GM21528 (cell line): Measurements from ENCODE around the gene RHBDD1.

Source experiments
- ATAC-seq: cut with Tn5 transposase; IDR thresholded peaks from one replicate; pipeline ENCODE4 v1.9.1; 2021; ENCODE audit warnings: mild to moderate bottlenecking, moderate library complexity; ENCODE audit not compliant: unreplicated experiment, low FRiP score

The RHBDD1 gene, protein sequence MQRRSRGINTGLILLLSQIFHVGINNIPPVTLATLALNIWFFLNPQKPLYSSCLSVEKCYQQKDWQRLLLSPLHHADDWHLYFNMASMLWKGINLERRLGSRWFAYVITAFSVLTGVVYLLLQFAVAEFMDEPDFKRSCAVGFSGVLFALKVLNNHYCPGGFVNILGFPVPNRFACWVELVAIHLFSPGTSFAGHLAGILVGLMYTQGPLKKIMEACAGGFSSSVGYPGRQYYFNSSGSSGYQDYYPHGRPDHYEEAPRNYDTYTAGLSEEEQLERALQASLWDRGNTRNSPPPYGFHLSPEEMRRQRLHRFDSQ

DNA sequence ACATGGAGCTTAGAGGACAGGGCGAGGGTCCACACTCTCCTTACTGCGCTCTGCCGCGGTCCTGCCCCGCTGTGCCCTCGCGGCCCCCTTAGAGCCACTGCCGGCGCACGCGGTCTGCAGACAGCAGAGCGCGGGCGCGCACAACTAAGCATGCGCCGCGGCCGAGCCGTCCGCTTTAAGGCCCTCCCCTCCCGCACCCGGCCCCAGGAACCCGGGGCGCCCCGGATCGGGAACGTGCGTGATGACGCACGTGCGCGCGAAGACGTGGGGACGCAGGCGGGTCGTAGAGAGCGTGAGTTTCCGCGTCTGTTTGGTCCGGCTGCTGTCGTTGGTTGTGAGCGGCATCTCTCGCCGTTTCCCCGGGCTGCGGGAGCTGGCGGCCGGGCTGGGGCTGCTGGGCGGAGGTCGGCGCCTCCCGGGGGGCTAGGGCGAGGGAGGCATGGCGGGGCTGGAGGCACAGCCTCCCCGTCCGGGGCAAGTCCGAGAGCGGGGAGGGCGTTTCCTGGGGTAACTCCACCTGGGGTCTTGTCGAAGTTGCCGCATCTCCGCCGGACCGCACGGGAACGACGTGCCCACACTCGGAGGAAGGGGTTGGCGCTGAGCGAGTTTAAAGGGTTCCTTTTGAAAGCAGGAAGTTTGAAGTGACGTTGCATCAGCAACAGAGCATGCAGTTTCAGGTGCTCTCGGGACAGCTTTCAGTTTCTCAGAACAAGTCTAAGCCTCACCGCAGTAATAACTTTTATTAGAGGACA is at the start of gene RHBDD1:
TSS of gene RHBDD1 (plus strand) at position 259 of the 752 bp plus-strand sequence. CDS start 28,640 bp downstream, outside the sequence.
- peak; percentile 87 for ATAC-seq

- ATAC-seq, result no peak
Observed at GRCh38 chr2:226788064-226788463, 47.8 kb upstream of the RHBDD1 start.

DNA sequence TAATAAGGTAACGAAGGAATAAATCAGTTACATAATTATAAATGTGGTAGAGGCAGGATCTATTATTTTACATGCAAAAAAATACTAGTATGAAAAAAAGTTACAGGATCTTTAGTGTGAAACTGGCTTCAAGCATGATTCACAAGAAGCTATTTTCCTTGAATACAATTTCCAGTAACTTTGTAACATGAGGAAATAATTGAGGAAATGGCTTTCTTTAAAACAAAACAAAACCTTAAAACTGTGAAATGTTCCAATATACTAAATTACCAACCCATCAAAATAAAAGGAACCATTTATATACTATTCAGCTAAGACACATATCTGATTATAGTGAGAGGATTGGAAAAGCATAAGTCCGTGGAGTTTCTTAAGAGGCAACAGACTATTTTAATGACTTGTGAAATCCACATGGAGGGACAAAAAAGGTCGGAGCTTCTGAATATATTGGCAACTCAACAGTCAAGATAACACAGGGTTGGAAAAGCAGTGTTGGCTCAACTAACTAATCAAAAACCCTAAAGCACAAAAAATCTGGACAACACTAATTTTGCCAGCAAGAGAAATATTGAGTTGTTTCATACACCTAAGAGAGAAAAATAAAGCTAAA is 46.9 kb upstream of the RHBDD1 start:
- no peak for ATAC-seq

GRCh38 chr2:226790011-226790410 is 45.8 kb upstream of the RHBDD1 start:
- ATAC-seq, result no peak

DNA sequence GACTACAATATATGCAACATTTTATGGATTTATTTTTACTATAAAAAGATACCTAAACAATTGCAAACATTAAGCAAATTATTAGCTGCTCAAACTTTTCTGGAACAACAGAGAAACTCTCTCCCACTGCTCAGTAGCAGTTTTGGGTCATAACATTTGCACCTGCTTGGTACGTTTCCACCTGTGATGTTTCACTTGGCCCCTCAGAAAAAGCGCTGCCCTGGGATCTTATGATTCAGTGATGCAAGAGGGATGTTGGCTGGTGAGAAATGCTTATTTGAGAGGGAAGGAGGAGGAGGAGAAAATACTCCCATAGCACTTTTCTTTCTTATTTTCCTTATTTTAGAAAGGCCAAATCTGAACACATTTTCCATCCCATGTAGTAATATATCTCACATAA is 45.4 kb upstream of the RHBDD1 start:
- ATAC-seq, result no peak

DNA sequence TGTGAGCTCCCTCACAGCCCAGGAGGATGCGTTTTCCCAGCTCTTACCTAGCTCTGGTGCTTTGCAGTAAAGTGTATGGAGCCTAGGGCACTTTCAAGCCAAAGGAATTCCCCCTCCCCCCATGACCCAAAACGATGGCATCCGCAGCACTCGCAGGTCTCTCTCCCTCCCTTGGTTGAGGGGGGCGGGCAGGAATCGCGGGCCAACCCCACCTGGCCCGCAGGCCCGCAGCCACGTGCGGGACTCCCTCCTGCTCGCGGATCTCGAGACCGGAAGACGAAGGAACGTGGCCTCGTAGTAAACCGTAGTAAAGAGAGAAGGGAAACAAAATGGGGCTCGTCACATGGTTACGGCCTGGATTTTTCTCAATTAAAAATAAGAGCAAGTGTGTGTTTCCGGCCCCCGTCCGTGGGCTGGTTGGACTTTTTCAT is 44.8 kb upstream of the RHBDD1 start:
- peak; percentile 75 for ATAC-seq

GRCh38 chr2:226791487-226792081 is 44.3 kb upstream of the RHBDD1 start:
- peak; percentile 99 for ATAC-seq

GRCh38 chr2:226792155-226792881 is 43.5 kb upstream of the RHBDD1 start:
- peak; percentile 1 for ATAC-seq

- ATAC-seq, result no peak
Observed at GRCh38 chr2:226793646-226794045, 42.2 kb upstream of the RHBDD1 start.

GRCh38 chr2:226794196-226794661 is 41.6 kb upstream of the RHBDD1 start:
- no peak for ATAC-seq

GRCh38 chr2:226794751-226795171 is 41.1 kb upstream of the RHBDD1 start:
- no peak for ATAC-seq

DNA sequence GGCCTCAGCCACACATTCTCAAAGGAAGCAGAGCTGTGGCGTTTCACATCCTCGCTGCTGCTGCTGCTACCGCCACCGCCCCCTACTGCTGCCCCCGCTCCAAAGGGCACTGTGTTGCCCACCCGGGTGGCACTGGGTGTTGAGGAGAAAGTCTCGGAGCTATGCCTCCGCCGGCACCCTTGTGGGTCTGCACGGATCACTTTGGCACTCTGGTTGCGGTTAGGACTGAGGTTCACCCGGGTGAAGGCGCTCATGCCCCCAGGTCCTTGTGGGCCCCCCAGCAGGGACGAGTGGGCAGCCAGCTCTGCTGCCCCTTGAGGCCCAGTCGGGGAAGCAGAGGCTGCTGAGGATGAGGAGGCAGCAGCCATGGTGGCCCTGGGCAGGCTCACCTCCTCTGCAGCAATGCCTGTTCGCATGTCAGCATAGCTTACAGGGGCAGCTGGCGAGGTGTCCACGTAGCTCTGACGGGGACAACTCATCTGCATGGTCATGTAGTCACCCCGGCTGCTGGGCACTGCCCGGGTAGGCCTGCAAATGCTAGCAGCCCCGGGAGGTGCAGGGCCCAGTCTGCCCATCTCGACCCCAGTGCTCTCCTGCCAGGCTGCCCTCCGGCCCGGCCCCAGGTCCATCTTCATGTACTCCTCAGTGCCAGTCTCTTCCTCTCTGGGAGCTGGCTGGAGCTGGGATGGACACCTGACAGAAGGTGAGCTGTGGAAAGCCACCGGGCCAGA is 40.4 kb upstream of the RHBDD1 start:
- ATAC-seq, result no peak

GRCh38 chr2:226796012-226796839 is 39.6 kb upstream of the RHBDD1 start:
- ATAC-seq, result no peak

GRCh38 chr2:226796840-226797288 is 39.0 kb upstream of the RHBDD1 start:
- ATAC-seq, result no peak

GRCh38 chr2:226797289-226797988 is 38.4 kb upstream of the RHBDD1 start:
- no peak for ATAC-seq

DNA sequence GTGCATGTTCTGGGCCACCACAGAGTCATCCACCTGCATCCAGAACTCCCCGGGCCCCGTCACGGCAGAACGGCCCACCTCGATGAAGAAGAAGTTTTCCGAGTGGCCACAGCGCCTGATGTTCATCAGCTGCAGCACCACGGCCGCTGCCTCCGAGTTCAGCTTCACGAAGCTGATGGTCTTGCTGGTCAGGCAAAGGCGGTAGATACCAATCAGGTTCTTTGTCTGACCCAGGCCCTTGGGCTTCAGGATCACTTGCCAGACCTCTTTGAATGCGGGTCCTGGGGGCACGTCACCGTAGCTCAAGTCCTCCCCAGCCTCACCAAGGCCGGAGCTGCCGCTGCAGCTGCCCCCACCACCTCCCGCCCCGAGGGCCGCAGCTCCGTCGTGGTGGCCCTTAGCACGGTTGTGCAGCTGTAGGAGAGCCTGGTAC is 37.8 kb upstream of the RHBDD1 start:
- ATAC-seq, result no peak

- ATAC-seq, result peak; percentile 26
Observed at GRCh38 chr2:226798422-226799210, 37.2 kb upstream of the RHBDD1 start.
